GM18505 (cell line): ENCODE data around the gene ATP6AP1.
"Not testable (repeated sequence)": the region's sequence is repeated elsewhere in the genome, so short reads cannot be mapped to it uniquely, and the experiment has no call there.

ENCODE experiments used
- ATAC-seq: cut with Tn5 transposase; IDR thresholded peaks from one replicate; pipeline ENCODE4 v1.9.1; 2021; ENCODE audit not compliant: unreplicated experiment
- POLR2A ChIP-seq: IDR thresholded peaks from 4 replicates; pipeline ENCODE4 v1.6.1; 2011; ENCODE audit warnings: borderline replicate concordance; ENCODE audit not compliant: insufficient read depth, insufficient read length; ENCODE audit errors: extremely low read depth

ATP6AP1 gene

DNA sequence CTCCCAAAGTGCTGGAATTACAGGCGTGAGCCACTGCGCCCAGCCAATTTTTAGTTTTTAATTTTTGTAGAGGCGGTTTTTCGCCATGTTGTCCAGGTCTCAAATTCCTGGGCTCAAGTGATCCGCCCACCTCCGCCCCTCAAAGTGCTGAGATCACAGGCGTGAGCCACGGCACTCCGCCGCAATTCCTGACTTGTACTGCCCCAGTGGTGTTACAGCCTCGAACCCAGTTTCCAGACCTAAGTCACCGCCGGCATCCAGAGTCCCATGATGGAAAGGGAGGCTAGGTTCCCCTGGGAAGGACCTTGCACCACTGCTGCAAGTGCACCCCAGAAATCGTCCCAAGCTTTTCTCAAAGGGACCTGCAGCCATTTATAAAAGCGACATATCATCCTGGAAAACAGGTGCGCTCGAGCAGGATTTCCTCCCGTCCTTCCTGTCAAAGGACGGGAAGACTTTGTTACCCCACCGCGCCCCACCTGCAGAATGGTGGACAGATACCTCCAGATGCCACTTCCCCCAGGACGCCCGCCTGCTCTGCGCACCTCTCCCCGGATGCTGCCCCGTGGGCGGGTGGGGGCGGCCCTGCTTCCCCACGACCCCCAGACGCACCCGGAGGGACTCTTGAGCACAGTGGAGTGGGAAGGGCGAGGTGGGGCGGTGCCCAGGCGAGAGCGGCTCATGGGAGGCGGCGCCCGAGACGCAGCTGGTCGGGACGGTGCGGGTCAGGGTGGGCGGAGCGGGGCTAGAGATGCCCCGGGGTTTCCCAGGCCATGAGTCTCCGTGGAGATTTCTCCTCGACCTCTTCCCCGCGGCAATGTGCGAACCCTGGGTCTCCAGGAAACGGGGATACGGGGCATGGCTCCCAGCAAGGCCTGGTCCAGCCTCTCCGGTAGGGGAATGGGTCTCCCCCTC, 31.2 kb upstream of the ATP6AP1 start:
- peak; percentile 40 for ATAC-seq
- TF ChIP-seq POLR2A = no peak

DNA sequence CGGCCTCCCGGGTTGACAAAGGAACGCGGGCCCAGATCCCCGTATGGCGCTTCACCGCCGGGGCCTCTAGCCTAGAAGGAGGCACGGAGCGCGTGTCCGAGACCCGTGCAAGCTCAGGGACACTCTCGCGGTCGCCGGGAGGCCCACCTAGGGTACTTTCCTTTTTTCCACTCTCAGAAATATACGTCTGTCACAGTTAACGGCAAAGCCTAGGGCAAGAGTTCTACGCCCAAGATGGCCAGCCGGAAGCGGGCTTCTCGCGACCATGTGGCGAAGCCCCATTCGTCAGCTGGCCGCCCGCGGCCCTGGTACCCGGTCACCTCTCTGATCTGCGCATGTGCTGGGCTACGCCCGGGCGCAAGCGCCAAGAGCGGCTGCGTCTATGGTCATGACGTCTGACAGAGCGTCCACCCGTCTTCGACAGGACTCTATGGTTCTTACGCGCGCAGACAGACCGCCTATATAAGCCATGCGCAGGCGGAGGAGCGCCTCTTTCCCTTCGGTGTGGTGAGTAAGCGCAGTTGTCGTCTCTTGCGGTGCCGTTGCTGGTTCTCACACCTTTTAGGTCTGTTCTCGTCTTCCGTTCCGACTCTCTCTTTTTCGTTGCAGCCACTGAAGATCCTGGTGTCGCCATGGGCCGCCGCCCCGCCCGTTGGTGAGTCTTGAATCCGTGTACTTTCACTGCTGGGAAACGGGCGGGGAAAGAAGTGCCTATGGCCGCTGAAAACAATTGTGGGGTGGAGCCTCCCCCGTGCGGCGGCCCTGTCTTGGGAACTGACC, 30.4 kb upstream of the ATP6AP1 start, which contains the start of gene RPL10:
Gene RPL10 (plus strand): TSS at position 490 of the 780 bp plus-strand sequence. CDS start 143 bp downstream, at position 633.
- ATAC-seq = peak; percentile 76
- peak; percentile 99 for TF ChIP-seq POLR2A

DNA sequence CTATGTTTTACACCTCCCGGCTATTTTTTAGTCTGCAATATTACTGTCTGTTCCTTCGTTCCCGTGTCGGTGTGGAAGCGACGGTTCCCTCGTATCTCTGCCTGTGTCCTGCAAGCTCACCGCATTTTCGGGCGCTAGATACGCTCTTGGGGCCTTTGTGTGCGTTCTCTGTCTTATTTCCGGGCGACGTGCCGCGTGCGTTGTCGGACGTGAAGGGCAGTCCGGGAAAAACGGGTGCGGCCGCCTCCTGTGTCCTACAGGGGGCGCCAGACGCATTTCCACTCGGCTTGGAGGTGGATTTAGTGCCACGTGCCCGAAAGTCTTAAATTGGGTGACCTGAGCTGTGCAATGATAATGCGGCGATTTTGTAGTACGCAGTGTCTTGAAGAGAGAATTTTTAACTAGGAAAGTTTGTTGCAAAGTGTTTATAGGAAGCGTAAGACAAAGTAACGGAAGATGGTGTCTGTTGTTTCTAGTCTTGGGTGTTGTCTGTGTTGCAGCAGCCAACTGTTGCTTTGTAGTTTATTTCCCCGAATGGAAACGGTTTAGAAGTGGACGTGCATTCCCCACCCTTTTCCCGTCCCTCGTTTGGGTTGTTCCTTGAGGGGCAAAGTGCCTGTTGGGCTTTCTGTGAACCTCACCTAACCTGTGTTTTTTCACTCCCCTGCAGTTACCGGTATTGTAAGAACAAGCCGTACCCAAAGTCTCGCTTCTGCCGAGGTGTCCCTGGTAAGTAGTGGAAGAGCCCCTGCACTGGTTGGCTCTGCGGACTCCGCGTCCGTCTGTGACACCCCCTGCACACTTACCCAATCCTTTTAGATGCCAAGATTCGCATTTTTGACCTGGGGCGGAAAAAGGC, 29.6 kb upstream of the ATP6AP1 start:
- no peak for TF ChIP-seq POLR2A
- ATAC-seq = peak; percentile 22

DNA sequence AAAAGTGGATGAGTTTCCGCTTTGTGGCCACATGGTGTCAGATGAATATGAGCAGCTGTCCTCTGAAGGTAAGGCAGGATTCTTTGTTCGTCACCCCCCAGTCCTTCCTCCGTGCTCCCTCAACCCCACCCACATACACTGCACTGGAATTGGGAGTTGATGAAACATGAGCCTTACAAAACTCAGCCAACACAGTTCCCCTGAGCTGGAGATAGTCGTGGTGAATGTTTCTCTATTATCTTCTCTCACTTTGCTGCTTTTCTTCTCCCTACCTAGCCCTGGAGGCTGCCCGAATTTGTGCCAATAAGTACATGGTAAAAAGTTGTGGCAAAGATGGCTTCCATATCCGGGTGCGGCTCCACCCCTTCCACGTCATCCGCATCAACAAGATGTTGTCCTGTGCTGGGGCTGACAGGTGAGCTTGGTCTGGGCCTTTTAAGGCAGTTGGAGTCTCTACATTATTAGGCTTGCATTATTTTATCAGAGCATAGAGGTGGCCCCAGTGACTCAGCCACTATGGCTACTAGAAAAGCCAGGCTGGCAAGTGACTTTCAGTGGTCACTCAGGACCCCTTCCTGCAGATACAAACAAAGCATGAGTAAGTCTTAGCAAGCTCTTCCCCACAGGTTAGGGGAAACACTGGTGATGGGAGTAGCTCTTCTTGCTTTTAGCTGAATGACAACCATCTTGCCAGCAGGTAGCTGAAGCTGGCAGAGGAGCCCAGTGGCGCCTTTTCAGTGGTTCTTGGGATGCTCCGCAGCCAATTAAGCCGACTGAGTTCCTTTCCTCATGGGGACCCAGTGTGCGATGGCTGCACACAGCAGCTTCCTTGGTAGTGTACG, 28.7 kb upstream of the ATP6AP1 start:
- ATAC-seq = no peak
- TF ChIP-seq POLR2A = peak; percentile 21

DNA sequence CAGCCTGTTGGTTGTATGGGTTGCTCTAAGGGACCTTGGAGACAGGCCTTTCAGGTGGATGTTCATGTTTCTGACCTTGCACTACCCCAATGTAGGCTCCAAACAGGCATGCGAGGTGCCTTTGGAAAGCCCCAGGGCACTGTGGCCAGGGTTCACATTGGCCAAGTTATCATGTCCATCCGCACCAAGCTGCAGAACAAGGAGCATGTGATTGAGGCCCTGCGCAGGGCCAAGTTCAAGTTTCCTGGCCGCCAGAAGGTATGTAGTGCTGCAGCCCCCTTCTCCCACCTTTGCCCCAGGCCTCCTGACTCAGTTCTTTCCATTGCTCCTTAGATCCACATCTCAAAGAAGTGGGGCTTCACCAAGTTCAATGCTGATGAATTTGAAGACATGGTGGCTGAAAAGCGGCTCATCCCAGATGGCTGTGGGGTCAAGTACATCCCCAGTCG, 28.1 kb upstream of the ATP6AP1 start:
- ATAC-seq = not testable (repeated sequence)

DNA sequence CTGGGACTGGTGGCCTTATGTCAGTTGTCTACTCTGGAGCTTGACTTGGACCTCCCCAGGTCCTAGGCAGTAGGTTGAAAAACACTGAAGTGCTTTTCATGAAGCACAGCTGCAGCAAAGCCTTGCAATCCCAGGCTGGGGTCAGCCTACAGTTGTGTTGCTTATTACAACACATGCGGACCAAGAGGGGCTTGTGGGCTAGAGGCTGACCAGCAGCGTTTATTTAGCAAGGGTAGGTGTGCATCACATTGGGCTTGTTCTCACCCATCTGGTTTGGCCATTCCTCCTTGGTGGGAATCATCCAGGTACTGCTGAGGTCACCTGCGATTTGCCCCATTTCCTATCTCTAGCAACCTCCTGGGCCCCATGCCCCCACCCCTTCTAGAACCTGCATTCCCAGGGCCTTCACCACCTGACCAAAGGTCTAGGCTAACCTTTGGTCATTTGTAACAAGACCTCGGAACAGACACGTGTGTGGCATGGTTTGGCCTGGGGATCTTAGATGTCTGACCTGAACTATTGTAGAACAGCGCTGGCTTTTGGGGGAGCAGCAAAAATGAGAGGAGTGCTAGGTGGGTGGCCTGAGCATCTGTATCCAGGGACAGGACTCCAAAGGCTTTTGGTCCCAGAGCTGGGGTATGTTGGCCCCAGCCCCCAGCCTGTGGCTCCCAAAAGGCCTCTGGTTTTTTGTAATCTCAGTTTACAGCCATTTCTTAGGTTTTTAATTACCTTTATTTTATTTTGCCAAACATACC, 27.3 kb upstream of the ATP6AP1 start:
- ATAC-seq = no peak
- TF ChIP-seq POLR2A = peak; percentile 72

DNA sequence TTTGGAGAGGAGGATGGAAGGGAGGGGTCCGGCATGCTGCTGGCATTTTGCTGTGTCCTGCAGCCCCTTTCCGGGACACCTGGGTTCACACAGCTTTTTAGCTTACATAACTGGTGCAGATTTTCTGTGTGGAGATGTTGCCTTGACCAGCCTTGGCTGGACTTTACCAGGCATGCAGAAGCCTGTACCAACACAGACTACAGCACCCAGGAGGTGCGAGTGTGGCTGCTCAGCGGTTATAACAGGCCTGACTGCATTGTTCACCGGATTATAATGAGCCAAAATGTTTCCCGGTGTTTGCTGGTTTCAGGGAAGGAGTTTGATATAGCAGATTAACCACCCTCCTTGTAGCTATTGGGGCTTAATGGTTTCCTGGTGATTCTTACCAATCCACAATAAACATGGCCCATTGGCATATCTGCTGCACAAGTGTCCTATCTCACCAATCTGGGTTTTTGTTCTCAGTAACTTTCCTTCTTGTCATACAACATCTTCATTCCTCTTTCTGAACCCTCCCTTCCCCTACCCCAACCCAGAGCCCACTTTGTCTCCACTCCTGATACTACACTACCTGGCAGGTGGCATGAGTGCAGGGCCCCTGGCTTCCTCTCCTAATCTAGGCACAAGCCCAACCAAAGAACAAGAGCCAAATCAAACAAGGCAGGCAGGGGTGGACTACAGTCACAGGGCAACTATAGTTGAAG, 26.4 kb upstream of the ATP6AP1 start:
- no peak for ATAC-seq
- TF ChIP-seq POLR2A = no peak

DNA sequence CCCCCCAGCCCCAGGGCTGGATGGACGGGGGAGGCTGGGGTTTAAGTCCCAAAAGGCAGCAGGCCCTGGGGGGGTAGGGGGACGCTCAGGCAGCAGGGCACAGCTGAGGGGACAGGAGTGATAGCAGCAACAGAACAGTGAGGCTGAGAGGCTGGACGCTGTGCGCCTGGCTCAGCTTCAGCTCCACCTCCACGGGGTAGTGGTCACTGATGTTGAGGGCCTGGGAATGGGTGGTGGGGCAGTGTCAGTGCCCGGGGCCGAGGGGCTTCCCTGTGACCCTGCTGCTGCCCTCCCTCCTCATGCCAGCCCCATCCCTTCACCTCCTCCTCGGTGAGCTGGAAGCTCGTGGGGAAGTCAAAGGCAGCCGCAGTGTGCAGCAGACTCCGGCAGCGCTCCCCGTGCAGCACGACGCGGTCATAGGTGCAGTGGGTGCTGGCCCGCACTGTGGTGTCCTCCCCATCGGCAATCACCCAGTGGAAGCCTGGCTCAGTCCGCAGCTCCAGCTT, 25.8 kb upstream of the ATP6AP1 start:
- no peak for TF ChIP-seq POLR2A
- no peak for ATAC-seq

DNA sequence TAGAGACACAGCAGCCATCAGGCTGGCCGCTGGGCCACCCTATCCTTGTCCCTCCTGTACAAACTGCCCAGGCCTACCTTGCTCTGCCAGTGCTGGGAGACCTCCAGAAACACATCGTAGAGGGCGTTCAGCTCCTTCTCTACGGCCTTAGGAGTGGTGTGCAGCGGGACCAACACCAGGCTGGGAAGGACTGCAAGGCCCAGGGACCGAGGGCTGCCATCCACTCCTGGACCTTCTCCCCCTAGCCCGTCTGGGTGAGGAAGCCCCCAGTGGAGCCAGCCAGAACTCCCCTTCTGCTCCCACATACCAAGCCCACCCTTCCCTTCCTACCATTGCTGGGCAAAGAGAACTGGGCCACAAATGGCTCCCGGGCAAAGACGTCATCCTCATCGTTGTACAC, 25.3 kb upstream of the ATP6AP1 start:
- TF ChIP-seq POLR2A = no peak
- ATAC-seq = no peak

DNA sequence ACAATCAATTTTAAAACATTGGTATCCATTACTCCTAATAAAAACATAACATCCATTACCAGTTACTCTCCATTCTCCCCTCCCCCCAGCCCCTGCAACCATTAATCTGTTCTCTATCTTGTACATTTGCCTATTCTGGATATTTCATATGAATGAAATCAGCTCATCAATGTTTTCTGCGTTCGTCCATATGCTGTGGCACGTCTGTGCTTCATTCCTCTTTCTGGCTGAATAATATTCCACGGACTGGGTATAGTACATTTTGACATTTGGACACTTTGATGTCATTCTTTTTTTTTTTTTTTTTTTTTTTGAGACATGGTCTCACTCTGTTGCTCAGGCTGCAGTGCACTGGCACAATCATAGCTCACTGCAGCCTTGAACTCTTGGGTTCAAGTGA, 24.6 kb upstream of the ATP6AP1 start:
- no peak for ATAC-seq

More for the DNA sequence above, 24.6 kb upstream of the ATP6AP1 start:
- TF ChIP-seq POLR2A = no peak
